ENCODE measurements around the gene TMEM267. TPM values are rescaled to one million over a fixed set of nuclear protein-coding genes. Genes with fewer than 3 reads are reported as not detected.

The TMEM267 gene
- total and polyA plus RNA-seq, 2 experiments from 2014 or later: 6.5 to 11.2 TPM

- TF ChIP-seq ETS1 (IDR thresholded peaks at IDR 0.05) (no peak), CREB1 (CRISPR knock-in tag; IDR thresholded peaks at IDR 0.05; ENCODE audit: low read depth) (no peak)
Observed at GRCh38 chr5:43429706-43430105, 54.0 kb downstream of the TMEM267 start (continued).

GRCh38 chr5:43429016-43429415 lies 54.6 kb downstream of the TMEM267 start:
- no peaks in the 10 kb centered on the region for H3K27me3 ChIP-seq (ENCODE audit: insufficient read depth)
- no peaks in the 10 kb centered on the region for H3K79me2 ChIP-seq (replicated peaks; ENCODE audit: insufficient read depth)
- no peak overlapping the region for H3K4me2 ChIP-seq
- no peak for TF ChIP-seq ETS1 (IDR thresholded peaks at IDR 0.05)
- DNase-seq (ENCODE audit: low spot score) (no peak), ATAC-seq (no peak)
- no peaks in the 10 kb centered on the region for H4K20me1 ChIP-seq (replicated peaks; ENCODE audit: insufficient read depth)
- no peaks in the 10 kb centered on the region for H3K4me1 ChIP-seq (ENCODE audit: insufficient read depth)
- H3K36me3 Mint-ChIP-seq (ENCODE audit: low read depth): no peaks in the 10 kb centered on the region; the same call in 2 of the 3 replicates
- no peak overlapping the region for H3K4me3 ChIP-seq
- H2AFZ ChIP-seq: peak overlapping the region; percentile 16; the same call in 1 of the 2 replicates
- H3K36me3 ChIP-seq (ENCODE audit: insufficient read depth): no peaks in the 10 kb centered on the region
- H3F3A ChIP-seq (replicated peaks; ENCODE audit: low read depth): no peaks in the 10 kb centered on the region
- H3K9me3 Mint-ChIP-seq: peaks cover 9% of the 10 kb centered on the region; the same call in 2 of the 3 replicates
- H3K4me1 Mint-ChIP-seq: peaks cover 6% of the 10 kb centered on the region; the same call in 2 of the 3 replicates
- H3K4me3 Mint-ChIP-seq: no peak overlapping the region
- H3K27ac ChIP-seq (ENCODE audit: low read depth): no peak overlapping the region
- 0 out of 2 replicates have a peak, but pooled peaks cover 19% of the 10 kb centered on the region for H3K9me2 ChIP-seq (ENCODE audit: insufficient read depth)
- H3K27ac Mint-ChIP-seq: no peak overlapping the region
- H3K27me3 Mint-ChIP-seq (ENCODE audit: insufficient read depth, low read depth, poor library complexity): no peaks in the 10 kb centered on the region

- no peaks in the 10 kb centered on the region for H3K79me2 ChIP-seq (replicated peaks; ENCODE audit: insufficient read depth)
- DNase-seq (ENCODE audit: low spot score) (no peak), ATAC-seq (no peak)
- no peak overlapping the region for H3K27ac ChIP-seq (ENCODE audit: low read depth)
- H3K4me1 ChIP-seq (ENCODE audit: insufficient read depth): no peaks in the 10 kb centered on the region
- no peak overlapping the region for H2AFZ ChIP-seq
- H3K36me3 ChIP-seq (ENCODE audit: insufficient read depth): no peaks in the 10 kb centered on the region
- Mint-ChIP-seq H3K9me3 (peaks cover 9% of the 10 kb centered on the region; the same call in 2 of the 3 replicates), H3K27ac (no peak overlapping the region), H3K36me3 (ENCODE audit: low read depth) (no peaks in the 10 kb centered on the region; the same call in 2 of the 3 replicates), H3K4me3 (no peak overlapping the region), H3K4me1 (peaks cover under 1% of the 10 kb centered on the region; the same call in 2 of the 3 replicates), H3K27me3 (ENCODE audit: insufficient read depth, low read depth, poor library complexity) (no peaks in the 10 kb centered on the region)
- 0 out of 2 replicates have a peak, but pooled peaks cover 19% of the 10 kb centered on the region for H3K9me2 ChIP-seq (ENCODE audit: insufficient read depth)
- TF ChIP-seq ETS1 (IDR thresholded peaks at IDR 0.05) (no peak), POLR2AphosphoS5 (IDR thresholded peaks at IDR 0.05; ENCODE audit: low read depth) (no peak), NANOG (IDR thresholded peaks at IDR 0.05; ENCODE audit: borderline replicate concordance) (no peak), JUNB (IDR thresholded peaks at IDR 0.05; ENCODE audit: unreplicated experiment) (no peak), CTCF (conservative IDR thresholded peaks at IDR 0.05; ENCODE audit: low read depth in 2 of 2) (no peak), CREB1 (CRISPR knock-in tag; IDR thresholded peaks at IDR 0.05; ENCODE audit: low read depth) (no peak), STAT1 (IDR thresholded peaks at IDR 0.05; ENCODE audit: unreplicated experiment) (no peak), EZH2phosphoT487 (IDR thresholded peaks at IDR 0.05; ENCODE audit: unreplicated experiment) (no peak), ZNF114 (CRISPR knock-in tag; IDR thresholded peaks at IDR 0.05) (no peak), REST (IDR thresholded peaks at IDR 0.05; ENCODE audit: unreplicated experiment) (no peak), ZNF331 (CRISPR knock-in tag; IDR thresholded peaks at IDR 0.05; ENCODE audit: low read depth) (no peak)
- H3K4me2 ChIP-seq: no peak overlapping the region
- H3K27me3 ChIP-seq (ENCODE audit: insufficient read depth): no peaks in the 10 kb centered on the region
- H3K4me3 ChIP-seq: no peak overlapping the region
- no peaks in the 10 kb centered on the region for H3F3A ChIP-seq (replicated peaks; ENCODE audit: low read depth)
- no peaks in the 10 kb centered on the region for H4K20me1 ChIP-seq (replicated peaks; ENCODE audit: insufficient read depth)
Observed at GRCh38 chr5:43427306-43427705, 56.4 kb downstream of the TMEM267 start.
